Measurements from ENCODE around the gene URAD. TPM values are rescaled to one million over a fixed set of nuclear protein-coding genes. Genes with fewer than 3 reads are reported as not detected.
A peak's percentile ranks its signal among the peaks of the same experiment; 100 is the strongest.
"Not testable (repeated sequence)": the region's sequence is repeated elsewhere in the genome, so short reads cannot be mapped to it uniquely, and the experiment has no call there.

Gene URAD
- total RNA-seq, 2 experiments from 2014 or later, result not detected

DNA sequence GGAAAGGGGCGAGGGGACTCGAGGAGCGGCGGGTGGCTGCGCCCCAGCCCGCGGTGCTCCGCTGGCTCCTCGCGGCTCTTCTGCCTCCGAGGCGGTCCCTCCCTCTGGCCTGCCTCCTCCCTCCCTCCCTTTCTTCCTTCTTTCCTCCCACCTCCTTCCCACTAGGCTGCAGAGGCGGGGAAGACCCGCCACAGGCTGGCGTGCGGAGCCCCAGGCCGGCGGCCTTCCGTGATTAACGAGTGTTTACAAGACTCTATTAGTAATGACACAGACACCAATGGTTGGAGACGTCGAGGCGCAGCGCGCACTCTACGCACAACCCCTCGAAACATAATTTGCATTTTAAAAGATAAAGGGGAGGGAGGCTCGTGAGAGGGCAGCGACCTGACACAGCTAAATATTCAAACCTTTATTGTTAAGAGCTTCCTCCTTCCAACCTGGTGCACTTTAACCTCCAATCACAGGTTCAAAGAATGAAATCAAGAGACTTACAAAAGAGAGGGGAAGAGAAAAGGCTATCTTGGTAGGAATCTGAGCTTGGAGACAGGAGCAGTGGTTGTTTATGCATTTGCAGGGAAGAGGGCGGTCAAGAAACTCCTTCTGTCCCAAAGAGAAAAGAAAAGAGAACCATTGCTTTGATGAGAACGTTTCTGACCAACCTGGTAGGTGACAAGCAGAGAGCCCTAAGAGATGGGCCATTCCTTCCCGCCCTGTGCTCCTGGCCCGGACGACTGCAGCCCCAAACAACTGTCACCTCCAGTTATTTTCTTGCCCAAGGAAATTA lies 19.2 kb downstream of the URAD start, which contains the start of gene CDX2:
TSS of gene CDX2 (minus strand) at position 234 of the 784 bp plus-strand sequence. CDS start 309 bp downstream, outside the sequence.
- Mint-ChIP-seq H3K27ac (peak within 1 kb of the TSS; percentile 44), H3K9me3 (no peaks in the 10 kb centered on the region), H3K4me1 (peaks cover 14% of the 10 kb centered on the region), H3K27me3 (peaks cover 98% of the 10 kb centered on the region), H3K4me3 (peak within 1 kb of the TSS; percentile 46), H3K36me3 (no peaks in the 10 kb centered on the region)
- no peak for DNase-seq

DNA sequence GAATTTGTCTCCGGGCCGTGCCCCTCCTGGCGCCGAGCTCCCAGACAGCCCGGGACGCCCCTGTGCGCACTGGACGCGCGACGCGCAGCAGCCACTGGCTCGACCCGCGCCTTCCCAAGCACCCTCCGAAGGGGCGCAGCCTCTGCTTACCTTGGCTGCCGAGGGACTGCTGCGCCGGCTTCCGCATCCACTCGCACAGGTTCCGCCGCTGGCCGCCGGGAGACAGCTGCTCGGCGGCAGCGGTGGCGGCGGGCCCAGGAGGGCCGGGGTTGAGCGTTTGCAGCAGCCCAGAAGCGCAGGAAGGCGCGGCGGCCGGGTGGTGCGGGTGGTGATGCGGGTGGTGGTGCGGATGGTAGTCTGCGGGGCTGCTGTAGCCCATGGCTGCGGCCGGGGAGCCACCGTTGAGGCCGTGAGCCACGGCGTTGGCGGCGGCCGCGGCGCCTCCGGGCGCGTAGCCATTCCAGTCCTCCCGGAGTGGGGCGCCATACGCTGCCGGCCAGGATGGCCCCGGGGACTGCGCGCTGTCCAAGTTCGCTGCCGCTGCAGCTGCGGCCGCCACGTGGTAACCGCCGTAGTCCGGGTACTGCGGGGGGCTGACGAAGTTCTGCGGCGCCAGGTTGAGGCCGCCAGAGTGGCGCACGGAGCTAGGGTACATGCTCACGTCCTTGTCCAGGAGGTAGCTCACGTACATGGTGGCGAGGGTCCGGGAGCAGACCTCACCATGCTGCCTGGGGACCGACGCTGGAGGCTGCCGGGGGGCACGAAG lies 20.0 kb downstream of the URAD start:
- H3K9me3 Mint-ChIP-seq, result no peaks in the 10 kb centered on the region
- no peak overlapping the region for H3K27ac Mint-ChIP-seq
- H3K4me1 Mint-ChIP-seq, result peaks cover 14% of the 10 kb centered on the region
- no peaks in the 10 kb centered on the region for H3K36me3 Mint-ChIP-seq
- peaks cover 97% of the 10 kb centered on the region for H3K27me3 Mint-ChIP-seq
- DNase-seq, result no peak
- H3K4me3 Mint-ChIP-seq, result peak overlapping the region; percentile 42

DNA sequence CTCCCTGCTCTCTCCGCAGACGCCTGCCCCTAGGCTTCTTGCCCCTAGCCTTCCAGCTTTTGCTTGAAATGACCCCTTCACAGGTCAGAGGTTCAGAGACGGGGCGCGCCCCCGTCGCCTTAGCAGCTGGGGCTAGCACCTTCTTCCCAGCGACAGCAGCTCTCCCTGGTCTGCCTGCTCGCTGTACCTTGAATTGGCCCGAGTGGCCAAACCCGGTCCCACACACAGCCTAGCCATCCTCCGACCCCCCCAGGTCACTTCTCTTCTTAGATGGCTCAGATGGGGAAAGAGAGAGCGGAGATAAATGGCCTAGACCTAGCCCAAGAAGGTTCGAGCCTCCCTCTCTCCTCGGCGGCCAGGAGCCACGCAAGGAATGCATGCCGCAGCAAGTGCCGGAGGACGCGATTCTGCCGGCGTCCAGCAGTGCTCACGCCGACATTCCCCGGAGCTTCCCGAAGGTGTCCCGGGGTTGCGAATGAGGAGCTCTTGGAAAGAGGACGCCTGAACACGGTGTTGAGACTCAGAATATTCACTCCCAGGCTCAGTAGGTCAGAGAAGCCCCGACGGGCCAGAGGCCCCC lies 20.7 kb downstream of the URAD start:
- Mint-ChIP-seq H3K9me3 (no peaks in the 10 kb centered on the region), H3K36me3 (no peaks in the 10 kb centered on the region), H3K27ac (no peak overlapping the region), H3K4me1 (peaks cover 14% of the 10 kb centered on the region), H3K27me3 (peaks cover 96% of the 10 kb centered on the region), H3K4me3 (peak overlapping the region; percentile 22)
- no peak for DNase-seq

DNA sequence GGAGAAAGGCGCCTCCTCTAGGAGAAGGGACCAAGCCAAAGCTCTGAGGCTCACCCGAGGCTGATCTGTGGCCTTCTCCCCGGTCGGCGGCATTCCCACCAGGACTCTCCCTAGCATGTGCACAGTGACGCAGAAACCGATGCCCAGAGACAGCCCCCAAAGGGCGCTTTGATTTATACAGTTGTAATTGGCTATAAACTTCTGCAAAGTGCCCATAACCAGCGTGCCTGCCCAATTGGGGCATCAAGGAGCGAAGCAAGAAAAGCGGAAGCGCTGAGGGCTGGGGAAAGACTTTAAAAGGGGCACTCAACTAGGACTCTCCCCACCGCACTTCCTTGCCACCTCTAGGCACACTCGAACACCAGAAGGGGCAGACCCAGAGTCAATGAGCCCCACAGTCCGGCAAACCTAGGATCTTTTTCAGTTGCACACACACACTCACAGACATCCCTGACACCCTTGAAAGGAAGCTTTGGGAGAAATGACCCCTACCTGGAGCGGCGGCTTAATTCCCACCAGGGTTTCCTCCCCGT lies 21.2 kb downstream of the URAD start:
- no peak overlapping the region for H3K4me3 Mint-ChIP-seq
- H3K4me1 Mint-ChIP-seq, result peaks cover 14% of the 10 kb centered on the region
- H3K27ac Mint-ChIP-seq, result no peak overlapping the region
- DNase-seq, result no peak
- no peaks in the 10 kb centered on the region for H3K9me3 Mint-ChIP-seq
- H3K36me3 Mint-ChIP-seq, result no peaks in the 10 kb centered on the region
- H3K27me3 Mint-ChIP-seq, result peaks cover 95% of the 10 kb centered on the region

DNA sequence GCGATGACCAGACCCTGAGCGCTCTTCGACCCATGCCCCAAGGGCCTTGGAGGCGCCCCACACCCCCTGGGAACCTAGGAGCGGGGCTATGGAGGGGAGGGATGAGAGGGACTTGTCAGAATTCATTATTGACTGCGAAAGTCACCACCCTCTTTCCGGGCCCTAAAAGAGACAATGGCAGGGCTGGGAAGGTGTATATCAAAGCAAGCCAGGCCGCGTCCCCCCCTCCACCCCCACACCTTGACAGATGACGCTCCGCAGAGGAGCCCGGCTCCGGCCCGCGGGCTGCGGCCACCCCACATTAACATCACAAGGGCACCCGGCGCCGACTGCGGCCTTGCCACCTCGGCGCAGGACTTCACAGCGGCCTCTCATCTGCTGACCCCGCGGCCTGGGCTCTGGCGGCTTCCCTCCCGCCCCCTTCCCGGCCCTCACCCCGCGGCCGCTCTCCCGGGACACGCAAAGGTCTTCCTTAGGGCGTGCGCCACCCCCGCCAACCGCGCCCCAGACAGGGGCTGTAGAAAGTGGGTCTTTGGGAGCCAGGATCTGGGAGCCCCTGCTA lies 21.8 kb downstream of the URAD start:
- H3K9me3 Mint-ChIP-seq, result no peaks in the 10 kb centered on the region
- H3K27ac Mint-ChIP-seq, result no peak overlapping the region
- no peak for DNase-seq
- H3K4me1 Mint-ChIP-seq, result peaks cover 14% of the 10 kb centered on the region
- no peak overlapping the region for H3K4me3 Mint-ChIP-seq
- H3K27me3 Mint-ChIP-seq, result peaks cover 97% of the 10 kb centered on the region
- no peaks in the 10 kb centered on the region for H3K36me3 Mint-ChIP-seq

DNA sequence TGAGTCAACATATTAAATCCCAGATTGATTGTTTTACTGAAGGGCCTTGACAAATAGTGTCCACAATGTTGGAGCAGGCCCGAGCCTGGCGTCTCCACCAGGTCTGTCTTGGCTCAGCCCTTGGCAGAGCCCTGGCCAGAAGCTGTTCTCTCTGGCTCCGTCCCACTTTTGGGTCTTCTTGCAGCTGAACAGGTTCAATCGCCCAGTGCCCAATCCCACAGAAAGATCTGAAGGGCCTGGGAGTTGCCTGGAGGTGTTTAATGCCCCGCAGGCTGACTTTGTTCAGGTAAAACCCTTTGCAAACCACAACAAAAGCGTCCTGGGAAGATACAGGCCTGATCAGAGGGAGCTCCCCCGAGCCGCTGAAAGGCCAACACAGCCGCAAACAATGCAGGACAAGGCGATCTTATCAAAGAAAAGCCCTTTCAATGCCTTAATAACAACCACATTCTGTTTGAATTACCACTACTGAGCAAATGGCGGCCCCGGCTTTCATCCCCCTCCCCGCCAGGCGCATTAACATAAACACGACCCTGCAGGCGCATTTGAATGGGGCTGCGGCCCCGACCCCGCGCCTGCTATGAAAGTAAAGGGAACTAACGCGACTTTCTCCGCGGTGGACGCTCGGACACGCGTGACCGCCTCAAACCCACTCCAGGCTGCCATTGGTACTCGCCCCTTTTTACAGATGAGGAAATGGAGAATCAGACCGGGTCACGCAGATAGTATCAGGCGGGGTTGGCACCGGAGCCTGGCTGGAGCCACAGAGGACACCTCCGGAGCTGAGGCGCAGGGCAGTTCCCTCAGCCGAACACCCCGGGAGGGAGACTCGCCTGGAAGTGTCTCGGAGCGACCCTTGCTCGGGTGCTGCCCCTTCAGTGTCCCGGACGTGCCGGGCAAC lies 22.5 kb downstream of the URAD start:
- Mint-ChIP-seq H3K4me1 (peaks cover 17% of the 10 kb centered on the region), H3K9me3 (no peaks in the 10 kb centered on the region), H3K4me3 (no peak overlapping the region), H3K27ac (no peak overlapping the region), H3K36me3 (no peaks in the 10 kb centered on the region), H3K27me3 (peaks cover 97% of the 10 kb centered on the region)
- no peak for DNase-seq

DNA sequence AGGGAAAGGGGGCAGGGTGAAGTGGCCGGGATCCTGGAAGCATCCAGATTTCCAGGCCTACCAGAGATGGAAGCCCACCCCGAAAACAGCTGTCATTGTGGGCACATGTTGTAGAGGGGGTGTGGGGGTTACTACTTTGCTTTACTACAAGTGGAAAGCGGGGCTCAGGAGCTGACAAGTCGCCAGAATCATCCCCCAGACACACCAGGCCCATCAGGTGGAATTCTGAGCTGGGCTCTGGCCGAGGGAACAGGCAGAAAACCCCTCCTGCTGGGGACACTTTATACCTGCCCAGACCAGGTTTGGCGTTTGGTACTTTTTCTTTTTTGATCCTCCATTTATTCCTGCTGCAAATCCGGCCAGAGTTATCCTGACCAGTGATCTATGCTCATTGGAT lies 23.2 kb downstream of the URAD start:
- Mint-ChIP-seq H3K9me3 (no peaks in the 10 kb centered on the region), H3K4me1 (peaks cover 17% of the 10 kb centered on the region), H3K36me3 (no peaks in the 10 kb centered on the region), H3K27me3 (peaks cover 95% of the 10 kb centered on the region), H3K4me3 (no peak overlapping the region), H3K27ac (no peak overlapping the region)
- no peak for DNase-seq

DNA sequence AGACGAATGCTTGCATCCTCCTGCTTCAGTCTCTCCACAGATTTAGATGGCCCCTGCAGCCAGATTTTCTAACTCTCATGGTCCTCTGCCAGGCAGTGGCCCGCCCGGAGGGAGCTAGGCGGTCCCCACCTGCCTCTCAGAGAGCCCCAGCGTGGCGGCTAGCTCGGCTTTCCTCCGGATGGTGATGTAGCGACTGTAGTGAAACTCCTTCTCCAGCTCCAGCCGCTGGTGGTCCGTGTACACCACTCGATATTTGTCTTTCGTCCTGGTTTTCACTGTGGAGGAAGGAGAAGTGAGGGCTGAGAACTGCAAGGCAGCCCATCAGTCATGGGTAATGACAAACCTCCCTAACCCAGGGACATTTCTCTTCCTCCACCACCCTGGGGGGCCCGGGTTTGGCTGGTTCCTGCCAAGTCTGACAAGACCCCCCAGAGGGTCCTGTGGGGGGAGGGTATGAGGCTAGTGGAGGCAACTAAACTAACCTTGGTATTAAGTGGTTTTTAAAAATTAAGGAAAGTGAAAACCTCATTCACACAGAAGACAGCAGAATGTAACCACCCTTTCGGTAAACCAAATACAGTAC lies 23.7 kb downstream of the URAD start:
- peaks cover 95% of the 10 kb centered on the region for H3K27me3 Mint-ChIP-seq
- DNase-seq, result no peak
- no peak overlapping the region for H3K27ac Mint-ChIP-seq
- H3K4me3 Mint-ChIP-seq, result no peak overlapping the region
- H3K36me3 Mint-ChIP-seq, result no peaks in the 10 kb centered on the region
- H3K4me1 Mint-ChIP-seq, result peaks cover 19% of the 10 kb centered on the region
- no peaks in the 10 kb centered on the region for H3K9me3 Mint-ChIP-seq

DNA sequence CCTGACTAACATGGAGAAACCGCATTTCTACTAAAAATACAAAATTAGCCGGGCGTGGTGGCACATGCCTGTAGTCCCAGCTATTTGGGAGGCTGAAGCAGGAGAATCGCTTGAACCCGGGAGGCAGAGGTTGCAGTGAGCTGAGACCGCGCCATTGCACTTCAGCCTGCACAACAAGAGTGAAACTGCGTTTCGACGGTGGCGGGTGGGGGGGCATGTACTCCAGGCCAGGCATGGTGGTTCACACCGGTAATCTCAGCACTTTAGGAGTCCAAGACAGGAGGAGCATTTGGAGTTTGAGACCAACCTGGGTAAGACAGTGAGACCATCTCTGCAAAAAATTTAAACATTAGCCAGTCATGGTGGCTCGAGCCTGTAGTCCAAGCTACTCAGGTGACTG lies 24.3 kb downstream of the URAD start:
- H3K27ac Mint-ChIP-seq, H3K9me3 Mint-ChIP-seq, DNase-seq, H3K4me3 Mint-ChIP-seq, H3K36me3 Mint-ChIP-seq: not testable (repeated sequence)
- Mint-ChIP-seq H3K27me3 (peaks cover 95% of the 10 kb centered on the region), H3K4me1 (peaks cover 15% of the 10 kb centered on the region)

DNA sequence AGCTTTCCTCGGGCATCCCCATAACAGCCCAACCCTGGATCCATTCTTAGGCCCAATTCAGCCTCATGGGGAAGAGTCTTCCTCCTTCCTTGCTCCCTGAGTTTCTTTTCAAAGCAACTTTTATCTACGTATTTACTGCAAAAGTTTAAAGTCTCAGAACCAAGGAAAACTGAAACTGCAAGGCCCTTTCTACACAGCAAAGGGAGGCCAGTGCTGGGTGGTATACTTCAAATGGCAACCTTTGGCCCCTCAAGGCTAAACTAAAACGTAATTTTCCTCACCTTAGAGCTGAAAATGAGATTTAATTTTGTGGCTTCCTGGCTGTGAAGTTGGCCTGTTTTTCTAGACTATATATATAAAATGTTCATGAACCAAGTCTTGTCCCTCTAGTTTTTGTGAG lies 25.0 kb downstream of the URAD start:
- H3K27ac Mint-ChIP-seq, result no peak overlapping the region
- no peak overlapping the region for H3K4me3 Mint-ChIP-seq
- H3K9me3 Mint-ChIP-seq, result no peaks in the 10 kb centered on the region
- H3K27me3 Mint-ChIP-seq, result peaks cover 95% of the 10 kb centered on the region
- H3K4me1 Mint-ChIP-seq, result peaks cover 13% of the 10 kb centered on the region
- no peak for DNase-seq
- no peaks in the 10 kb centered on the region for H3K36me3 Mint-ChIP-seq

DNA sequence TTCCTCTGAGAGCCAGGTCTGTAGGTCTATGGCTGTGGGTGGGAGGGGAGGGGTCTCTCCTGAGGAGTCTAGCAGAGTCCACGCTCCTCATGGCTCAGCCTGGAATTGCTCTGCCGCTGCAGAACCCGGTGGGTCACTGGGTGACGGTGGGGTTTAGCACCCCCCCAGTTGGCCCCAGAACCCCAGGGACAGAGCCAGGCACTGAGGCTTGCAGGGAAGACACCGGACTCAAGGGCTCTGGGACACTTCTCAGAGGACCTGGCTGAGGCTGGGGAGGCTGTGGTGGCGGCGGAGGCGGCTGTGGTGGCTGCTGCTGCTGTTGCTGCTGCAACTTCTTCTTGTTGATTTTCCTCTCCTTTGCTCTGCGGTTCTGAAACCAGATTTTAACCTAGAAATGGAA lies 25.5 kb downstream of the URAD start:
- Mint-ChIP-seq H3K27ac (no peak overlapping the region), H3K36me3 (no peaks in the 10 kb centered on the region), H3K4me3 (no peak overlapping the region), H3K4me1 (peaks cover 12% of the 10 kb centered on the region), H3K27me3 (peaks cover 94% of the 10 kb centered on the region), H3K9me3 (no peaks in the 10 kb centered on the region)
- DNase-seq, result no peak

DNA sequence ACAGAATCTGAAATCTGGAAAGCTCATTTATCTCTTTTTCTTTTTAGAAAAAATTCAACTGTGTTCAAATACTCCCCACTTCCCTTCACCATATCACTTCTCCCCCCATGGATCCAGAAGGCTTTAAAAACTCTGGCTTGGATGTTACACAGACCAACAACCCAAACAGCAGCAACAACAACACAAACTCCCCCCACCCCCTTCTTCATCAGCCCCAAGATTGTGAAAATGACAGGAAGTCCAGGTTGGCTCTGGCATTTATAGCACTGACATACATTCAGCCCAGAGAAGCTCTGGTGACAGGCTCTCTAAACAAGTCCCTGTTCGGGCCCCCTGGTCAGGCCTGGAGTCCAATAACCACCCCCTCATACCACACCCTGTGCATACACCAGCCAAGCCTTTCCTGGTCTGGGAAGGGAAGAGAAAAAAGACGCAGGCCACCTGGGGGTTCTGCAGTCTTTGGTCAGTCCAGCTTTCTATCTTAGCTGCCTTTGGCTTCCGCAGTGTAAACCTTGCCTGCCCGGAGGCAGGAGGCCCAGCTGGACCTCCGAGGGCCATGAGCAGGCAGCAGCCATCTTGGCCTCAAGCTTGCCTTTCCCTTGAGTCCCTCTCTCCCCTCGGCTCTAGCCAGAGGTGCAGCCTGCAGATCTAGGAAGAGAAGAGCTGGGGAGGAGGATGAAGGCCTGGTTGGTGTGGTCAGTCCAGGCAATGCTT lies 26.2 kb downstream of the URAD start:
- Mint-ChIP-seq H3K27me3 (peaks cover 92% of the 10 kb centered on the region), H3K36me3 (no peaks in the 10 kb centered on the region), H3K27ac (no peak overlapping the region), H3K4me1 (peaks cover 11% of the 10 kb centered on the region), H3K4me3 (no peak overlapping the region), H3K9me3 (no peaks in the 10 kb centered on the region)
- no peak for DNase-seq

DNA sequence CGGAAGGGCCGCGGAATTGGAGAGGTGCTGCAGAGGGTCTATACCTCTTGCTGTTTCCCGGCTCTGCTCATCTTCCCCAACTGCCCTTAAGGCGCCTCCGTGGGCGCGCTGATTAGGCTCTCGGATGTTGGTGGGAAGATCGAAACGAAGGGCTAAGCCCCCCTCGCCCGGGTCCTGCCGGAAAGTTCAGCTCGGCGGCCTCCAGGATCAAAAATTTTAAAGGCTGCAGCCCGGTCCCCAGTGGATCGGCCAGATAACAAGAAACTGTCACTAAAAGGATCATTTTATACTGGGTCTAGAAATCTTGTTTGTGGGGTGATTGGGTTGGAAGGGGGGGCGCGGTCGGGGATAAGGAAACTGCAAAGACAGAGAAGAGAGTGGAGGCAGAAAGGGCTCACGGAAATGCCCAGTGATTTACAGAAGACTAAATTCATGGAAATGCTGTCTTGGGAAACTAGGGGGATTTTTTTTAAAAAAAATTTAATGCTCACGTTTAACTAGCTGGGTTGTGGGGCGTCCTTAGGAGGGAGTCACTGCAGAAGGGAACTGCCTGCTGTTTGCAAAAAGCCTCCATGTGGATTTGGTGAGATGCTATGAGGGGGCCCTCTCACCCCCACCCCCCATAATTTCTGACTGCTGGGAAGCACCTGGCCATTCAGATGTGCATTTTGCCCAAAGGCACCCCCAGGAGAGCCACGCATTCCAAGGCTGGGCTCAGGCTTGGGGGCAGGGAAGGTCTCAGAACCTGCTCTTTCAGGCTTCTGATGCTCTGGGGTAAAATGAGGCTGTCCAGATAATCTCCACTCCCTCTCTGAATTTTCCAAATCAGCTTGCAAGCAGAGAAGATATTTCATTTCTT lies 27.0 kb downstream of the URAD start:
- DNase-seq, result no peak
- H3K4me3 Mint-ChIP-seq, result no peak overlapping the region
- H3K27ac Mint-ChIP-seq, result no peak overlapping the region
- peaks cover 11% of the 10 kb centered on the region for H3K4me1 Mint-ChIP-seq
- no peaks in the 10 kb centered on the region for H3K9me3 Mint-ChIP-seq
- peaks cover 90% of the 10 kb centered on the region for H3K27me3 Mint-ChIP-seq
- H3K36me3 Mint-ChIP-seq, result no peaks in the 10 kb centered on the region
